WERI-Rb-1 (cell line): ENCODE data around the gene DNAJB1.

Experiments used
- DNase-seq: peaks from one replicate; pipeline ENCODE4 v3.0.0-alpha.2; 2020
- H3K27ac ChIP-seq: fragments of 250-450 bp; sonication (Bioruptor Pico); 2 replicates; pipeline ENCODE4 v1.5.1; 2020; ENCODE audit warnings: mild to moderate bottlenecking, moderate library complexity
- H3K27me3 ChIP-seq: fragments of 250-450 bp; sonication (Bioruptor Pico); 2 replicates; pipeline ENCODE4 v1.5.1; 2021; ENCODE audit warnings: mild to moderate bottlenecking, low read depth, moderate library complexity; ENCODE audit not compliant: insufficient read depth, severe bottlenecking
- H3K36me3 ChIP-seq: fragments of 250-450 bp; sonication (Bioruptor Pico); 2 replicates; pipeline ENCODE4 v1.5.1; 2020; ENCODE audit warnings: mild to moderate bottlenecking, moderate library complexity
- H3K4me3 ChIP-seq: 2 replicates; pipeline ENCODE4 v1.5.1; 2011; ENCODE audit warnings: low read depth, mild to moderate bottlenecking, control low read depth, low read length
- H3K9me3 ChIP-seq: fragments of 250-450 bp; sonication (Bioruptor Pico); 2 replicates; pipeline ENCODE4 v1.5.1; 2021; ENCODE audit warnings: mild to moderate bottlenecking, moderate library complexity; ENCODE audit not compliant: severe bottlenecking
- TF ChIP-seq, protein P1 (sequence below): IDR thresholded peaks from 2 replicates; pipeline ENCODE4 v1.5.1; 2011; ENCODE audit warnings: low read depth, mild to moderate bottlenecking, control low read depth, inconsistent platforms, low read length

The DNAJB1 gene

DNA sequence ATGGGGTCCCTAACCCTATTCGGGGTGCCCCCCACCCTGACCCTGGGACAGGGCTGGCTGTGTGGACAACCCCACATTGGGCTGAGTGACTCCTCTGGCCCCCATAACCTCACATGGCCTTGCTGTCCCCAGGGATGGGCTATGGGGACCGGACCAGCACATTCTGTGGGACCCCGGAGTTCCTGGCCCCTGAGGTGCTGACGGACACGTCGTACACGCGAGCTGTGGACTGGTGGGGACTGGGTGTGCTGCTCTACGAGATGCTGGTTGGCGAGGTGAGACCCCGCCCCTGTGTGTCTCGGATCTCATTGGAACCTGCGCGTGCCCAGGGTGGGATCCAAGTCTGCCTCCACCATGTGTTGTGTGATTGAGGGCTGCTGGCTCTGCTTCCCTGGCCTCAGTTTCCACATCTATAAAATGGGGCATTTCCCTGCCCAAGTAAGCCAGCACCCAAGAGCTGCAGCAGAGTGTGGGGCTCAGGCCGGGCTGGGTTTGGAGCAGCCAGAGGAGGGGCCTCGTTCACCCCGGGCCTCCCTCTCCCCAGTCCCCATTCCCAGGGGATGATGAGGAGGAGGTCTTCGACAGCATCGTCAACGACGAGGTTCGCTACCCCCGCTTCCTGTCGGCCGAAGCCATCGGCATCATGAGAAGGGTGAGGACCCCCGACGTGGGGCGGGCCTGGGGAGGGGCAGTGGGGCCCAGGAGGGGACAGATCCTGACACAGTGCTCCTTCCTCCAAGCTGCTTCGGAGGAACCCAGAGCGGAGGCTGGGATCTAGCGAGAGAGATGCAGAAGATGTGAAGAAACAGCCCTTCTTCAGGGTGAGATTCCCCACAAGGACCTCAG lies 47.9 kb downstream of the DNAJB1 start:
- no peak overlapping the region for H3K4me3 ChIP-seq
- no peaks in the 10 kb centered on the region for H3K27me3 ChIP-seq
- peaks cover 46% of the 10 kb centered on the region for H3K36me3 ChIP-seq
- DNase-seq: no peak
- TF ChIP-seq, protein P1, sequence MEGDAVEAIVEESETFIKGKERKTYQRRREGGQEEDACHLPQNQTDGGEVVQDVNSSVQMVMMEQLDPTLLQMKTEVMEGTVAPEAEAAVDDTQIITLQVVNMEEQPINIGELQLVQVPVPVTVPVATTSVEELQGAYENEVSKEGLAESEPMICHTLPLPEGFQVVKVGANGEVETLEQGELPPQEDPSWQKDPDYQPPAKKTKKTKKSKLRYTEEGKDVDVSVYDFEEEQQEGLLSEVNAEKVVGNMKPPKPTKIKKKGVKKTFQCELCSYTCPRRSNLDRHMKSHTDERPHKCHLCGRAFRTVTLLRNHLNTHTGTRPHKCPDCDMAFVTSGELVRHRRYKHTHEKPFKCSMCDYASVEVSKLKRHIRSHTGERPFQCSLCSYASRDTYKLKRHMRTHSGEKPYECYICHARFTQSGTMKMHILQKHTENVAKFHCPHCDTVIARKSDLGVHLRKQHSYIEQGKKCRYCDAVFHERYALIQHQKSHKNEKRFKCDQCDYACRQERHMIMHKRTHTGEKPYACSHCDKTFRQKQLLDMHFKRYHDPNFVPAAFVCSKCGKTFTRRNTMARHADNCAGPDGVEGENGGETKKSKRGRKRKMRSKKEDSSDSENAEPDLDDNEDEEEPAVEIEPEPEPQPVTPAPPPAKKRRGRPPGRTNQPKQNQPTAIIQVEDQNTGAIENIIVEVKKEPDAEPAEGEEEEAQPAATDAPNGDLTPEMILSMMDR: no peak
- H3K27ac ChIP-seq: no peak overlapping the region
- H3K9me3 ChIP-seq: no peaks in the 10 kb centered on the region

DNA sequence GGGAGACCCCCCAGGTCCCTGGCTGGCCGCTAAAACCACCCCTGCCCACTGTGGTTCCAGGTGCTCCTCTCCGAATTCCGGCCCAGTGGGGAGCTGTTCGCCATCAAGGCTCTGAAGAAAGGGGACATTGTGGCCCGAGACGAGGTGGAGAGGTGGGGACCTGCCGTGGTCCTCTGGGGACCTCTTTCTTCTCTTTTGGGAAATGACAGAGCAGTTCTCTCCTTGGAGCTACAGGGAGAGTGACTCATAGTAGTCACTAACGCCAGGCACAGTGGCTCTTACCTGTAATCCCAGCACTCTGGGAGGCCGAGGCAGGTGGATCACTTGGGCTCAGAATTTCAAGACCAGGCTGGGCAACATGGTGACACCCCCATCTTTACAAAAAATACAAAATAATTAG lies 50.4 kb downstream of the DNAJB1 start:
- Histone ChIP-seq H3K9me3 (no peaks in the 10 kb centered on the region), H3K27me3 (no peaks in the 10 kb centered on the region), H3K4me3 (no peak overlapping the region), H3K36me3 (peaks cover 62% of the 10 kb centered on the region), H3K27ac (no peak overlapping the region)
- TF ChIP-seq, protein P1: no peak
- no peak for DNase-seq

GRCh38 chr19:14467391-14467790 lies 50.8 kb downstream of the DNAJB1 start:
- no peaks in the 10 kb centered on the region for H3K27me3 ChIP-seq
- peaks cover 62% of the 10 kb centered on the region for H3K36me3 ChIP-seq
- TF ChIP-seq, protein P1: no peak
- H3K4me3 ChIP-seq: no peak overlapping the region
- no peak overlapping the region for H3K27ac ChIP-seq
- no peak for DNase-seq
- no peaks in the 10 kb centered on the region for H3K9me3 ChIP-seq
